Stimulated activated CD8-positive, alpha-beta memory T cell treated with anti-CD3 and anti-CD28 coated beads, Interleukin-4, amount 100 ng/mL, for 4 hours (primary cell): ENCODE results near the gene PGM2.

Source experiments
- DNase-seq, 2 donors: peaks; one replicate each; pipeline ENCODE4 v3.0.0-alpha.2; 2020; ENCODE audit warnings: low read depth in 2 of 2, low spot score in 1 of 2

PGM2 gene

GRCh38 chr4:37860266-37860665, 33.8 kb downstream of the PGM2 start:
- no peak for DNase-seq

GRCh38 chr4:37862961-37863360, 36.5 kb downstream of the PGM2 start:
- no peak for DNase-seq

GRCh38 chr4:37864786-37865185, 38.3 kb downstream of the PGM2 start:
- no peak for DNase-seq

- DNase-seq, result no peak
Observed at GRCh38 chr4:37865450-37865849, 39.0 kb downstream of the PGM2 start.

GRCh38 chr4:37867102-37867501, 40.6 kb downstream of the PGM2 start:
- DNase-seq, result no peak

GRCh38 chr4:37868238-37868637, 41.8 kb downstream of the PGM2 start:
- no peak for DNase-seq

- DNase-seq, result no peak
Observed at GRCh38 chr4:37872310-37872988, 46.0 kb downstream of the PGM2 start.

GRCh38 chr4:37873386-37873785, 46.9 kb downstream of the PGM2 start:
- DNase-seq, result no peak

- no peak for DNase-seq
Observed at GRCh38 chr4:37876156-37876555, 49.7 kb downstream of the PGM2 start.

- DNase-seq, result no peak
Observed at GRCh38 chr4:37879365-37879764, 52.9 kb downstream of the PGM2 start.

GRCh38 chr4:37881811-37882210, 55.3 kb downstream of the PGM2 start:
- no peak for DNase-seq

GRCh38 chr4:37882665-37883296, 56.3 kb downstream of the PGM2 start:
- DNase-seq, result no peak

- no peak for DNase-seq
Observed at GRCh38 chr4:37884855-37885487, 58.5 kb downstream of the PGM2 start.

- no peak for DNase-seq
Observed at GRCh38 chr4:37885496-37885895, 59.0 kb downstream of the PGM2 start.

- DNase-seq, result peak in 1 of 2 donors; percentile 2
Observed at GRCh38 chr4:37889849-37890800, 63.6 kb downstream of the PGM2 start.

GRCh38 chr4:37890801-37891259, 64.3 kb downstream of the PGM2 start, which contains the start of gene TBC1D1:
Gene TBC1D1 (plus strand): TSS chr4:37891084. CDS start chr4:37902096, 11,012 bp downstream.
- peak; percentile 6 to 9 for DNase-seq

GRCh38 chr4:37891260-37892159, 65.0 kb downstream of the PGM2 start:
- peak; percentile 28 to 47 for DNase-seq

- DNase-seq, result peak; percentile 23 to 33
Observed at GRCh38 chr4:37892641-37893040, 66.2 kb downstream of the PGM2 start.

GRCh38 chr4:37893164-37893563, 66.7 kb downstream of the PGM2 start:
- no peak for DNase-seq

- no peak for DNase-seq
Observed at GRCh38 chr4:37895271-37895670, 68.8 kb downstream of the PGM2 start.
